NB4 (cell line): ENCODE data around the gene GAD1.

Experiments
- DNase-seq: peaks from one replicate; pipeline ENCODE4 v3.0.0; 2010; ENCODE audit warnings: low read depth
- H3K4me3 ChIP-seq: one replicate; pipeline ENCODE4 v1.5.1; 2011; ENCODE audit warnings: mild to moderate bottlenecking, low read depth, low read length, moderate library complexity
- CTCF ChIP-seq: IDR thresholded peaks from one replicate; pipeline ENCODE4 v1.5.1; 2012; ENCODE audit warnings: low read depth, low read length
- MAX ChIP-seq: IDR thresholded peaks from 2 replicates; pipeline ENCODE4 v1.6.1; 2011; ENCODE audit warnings: low read depth, low read length
- MYC ChIP-seq: IDR thresholded peaks from 2 replicates; pipeline ENCODE4 v1.6.1; 2011; ENCODE audit warnings: low read depth, low read length
- POLR2A ChIP-seq: IDR thresholded peaks from 2 replicates; pipeline ENCODE4 v1.6.1; 2011; ENCODE audit warnings: mild to moderate bottlenecking; ENCODE audit not compliant: insufficient read length; ENCODE audit errors: extremely low read depth

Gene GAD1

GRCh38 chr2:170812710-170813600 is 3.7 kb upstream of the GAD1 start:
- no peak for TF ChIP-seq POLR2A
- no peak for TF ChIP-seq MYC
- TF ChIP-seq MAX = no peak
- TF ChIP-seq CTCF = peak; percentile 60
- peak; percentile 90 for DNase-seq
- H3K4me3 ChIP-seq = no peak overlapping the region

- H3K4me3 ChIP-seq = no peak overlapping the region
- TF ChIP-seq MYC = no peak
- TF ChIP-seq MAX = peak; percentile 63
- DNase-seq = peak; percentile 67
Observed at GRCh38 chr2:170813611-170814532, 2.8 kb upstream of the GAD1 start.

GRCh38 chr2:170814533-170815230 is 2.0 kb upstream of the GAD1 start:
- no peak for TF ChIP-seq CTCF
- TF ChIP-seq MYC = no peak
- TF ChIP-seq MAX = no peak
- no peak for TF ChIP-seq POLR2A
- no peak overlapping the region for H3K4me3 ChIP-seq
- no peak for DNase-seq

GRCh38 chr2:170815311-170815710 is 1.4 kb upstream of the GAD1 start:
- DNase-seq = no peak
- TF ChIP-seq CTCF (no peak), MYC (no peak)
- no peak overlapping the region for H3K4me3 ChIP-seq

GRCh38 chr2:170815746-170816503 is 762 bp upstream of the GAD1 start:
- TF ChIP-seq CTCF (peak; percentile 70), POLR2A (no peak)
- DNase-seq = peak; percentile 80
- no peak overlapping the region for H3K4me3 ChIP-seq
